Muscle layer of colon (tissue), 2 donors: Measurements from ENCODE around the gene PAK2.

Source experiments
- H3K27ac ChIP-seq: one replicate; pipeline ENCODE4 v1.7.0; 2013; ENCODE audit warnings: low read depth, mild to moderate bottlenecking, low read length, moderate library complexity
- H3K27me3 ChIP-seq, 2 donors: one replicate each; pipeline ENCODE4 v1.7.0; 2013; ENCODE audit warnings: low read length in 2 of 2, mild to moderate bottlenecking in 2 of 2; ENCODE audit not compliant: insufficient read depth in 2 of 2, control insufficient read depth in 1 of 2
- H3K36me3 ChIP-seq: one replicate; pipeline ENCODE4 v1.7.0; 2013; ENCODE audit warnings: mild to moderate bottlenecking, low read length; ENCODE audit not compliant: insufficient read depth
- H3K4me1 ChIP-seq: one replicate; pipeline ENCODE4 v1.7.0; 2013; ENCODE audit warnings: mild to moderate bottlenecking, low read length; ENCODE audit not compliant: insufficient read depth
- H3K4me3 ChIP-seq, 2 donors: one replicate each; pipeline ENCODE4 v1.7.0; 2013; ENCODE audit warnings: low read length in 2 of 2, low read depth in 1 of 2, mild to moderate bottlenecking in 1 of 2, moderate library complexity in 1 of 2
- H3K9ac ChIP-seq: one replicate; pipeline ENCODE4 v1.7.0; 2013; ENCODE audit warnings: low read length
- H3K9me3 ChIP-seq: one replicate; pipeline ENCODE4 v1.7.0; 2013; ENCODE audit warnings: mild to moderate bottlenecking, low read length
- donor health status: abdominal sarcoma.
- donor health status: Adenocarcinoma of cecum.

The PAK2 gene

GRCh38 chr3:196771067-196771466 lies 31.4 kb downstream of the PAK2 start:
- Histone ChIP-seq H3K27me3 (no peaks in the 10 kb centered on the region), H3K9me3 (no peaks in the 10 kb centered on the region), H3K4me3 (no peak overlapping the region), H3K27ac (no peak overlapping the region), H3K4me1 (peaks cover 6% of the 10 kb centered on the region), H3K9ac (no peak overlapping the region), H3K36me3 (no peaks in the 10 kb centered on the region)

- H3K9ac ChIP-seq, result no peak overlapping the region
These were observed 32.4 kb downstream of the PAK2 start for GRCh38 chr3:196772102-196772501.

GRCh38 chr3:196772897-196773296 lies 33.2 kb downstream of the PAK2 start:
- Histone ChIP-seq H3K4me3 (no peak overlapping the region), H3K27ac (no peak overlapping the region), H3K27me3 (no peaks in the 10 kb centered on the region), H3K4me1 (peaks cover 7% of the 10 kb centered on the region), H3K9me3 (no peaks in the 10 kb centered on the region), H3K36me3 (no peaks in the 10 kb centered on the region), H3K9ac (no peak overlapping the region)

More at GRCh38 chr3:196772102-196772501, 32.4 kb downstream of the PAK2 start:
- Histone ChIP-seq H3K36me3 (no peaks in the 10 kb centered on the region), H3K4me1 (peaks cover 6% of the 10 kb centered on the region), H3K27me3 (no peaks in the 10 kb centered on the region), H3K9me3 (no peaks in the 10 kb centered on the region), H3K4me3 (no peak overlapping the region), H3K27ac (no peak overlapping the region)

- Histone ChIP-seq H3K9me3 (no peaks in the 10 kb centered on the region), H3K36me3 (no peaks in the 10 kb centered on the region), H3K9ac (no peak overlapping the region), H3K27ac (no peak overlapping the region), H3K4me3 (no peak overlapping the region), H3K27me3 (no peaks in the 10 kb centered on the region), H3K4me1 (peaks cover 14% of the 10 kb centered on the region)
These were observed 34.6 kb downstream of the PAK2 start for GRCh38 chr3:196774191-196774820.

GRCh38 chr3:196774848-196775422 lies 35.3 kb downstream of the PAK2 start:
- Histone ChIP-seq H3K27me3 (no peaks in the 10 kb centered on the region), H3K9me3 (no peaks in the 10 kb centered on the region), H3K27ac (no peak overlapping the region), H3K4me1 (peaks cover 14% of the 10 kb centered on the region), H3K36me3 (no peaks in the 10 kb centered on the region), H3K4me3 (no peak overlapping the region), H3K9ac (no peak overlapping the region)

GRCh38 chr3:196775938-196776337 lies 36.3 kb downstream of the PAK2 start:
- Histone ChIP-seq H3K27ac (no peak overlapping the region), H3K9me3 (no peaks in the 10 kb centered on the region), H3K27me3 (no peaks in the 10 kb centered on the region), H3K36me3 (no peaks in the 10 kb centered on the region), H3K9ac (no peak overlapping the region), H3K4me1 (peaks cover 14% of the 10 kb centered on the region), H3K4me3 (no peak overlapping the region)

- H3K4me1 ChIP-seq, result peaks cover 8% of the 10 kb centered on the region
- H3K9ac ChIP-seq, result no peak overlapping the region
- H3K27me3 ChIP-seq, result no peaks in the 10 kb centered on the region
- H3K36me3 ChIP-seq, result no peaks in the 10 kb centered on the region
- H3K9me3 ChIP-seq, result no peaks in the 10 kb centered on the region
- no peak overlapping the region for H3K27ac ChIP-seq
- no peak overlapping the region for H3K4me3 ChIP-seq
These were observed 38.2 kb downstream of the PAK2 start for GRCh38 chr3:196777836-196778235.

GRCh38 chr3:196778755-196779154 lies 39.1 kb downstream of the PAK2 start:
- no peak overlapping the region for H3K4me3 ChIP-seq
- H3K36me3 ChIP-seq, result peaks cover 6% of the 10 kb centered on the region
- H3K27me3 ChIP-seq, result no peaks in the 10 kb centered on the region
- no peaks in the 10 kb centered on the region for H3K9me3 ChIP-seq
- H3K9ac ChIP-seq, result no peak overlapping the region
- H3K27ac ChIP-seq, result no peak overlapping the region
- peaks cover 8% of the 10 kb centered on the region for H3K4me1 ChIP-seq

- Histone ChIP-seq H3K4me3 (no peak overlapping the region), H3K9ac (no peak overlapping the region), H3K27me3 (no peaks in the 10 kb centered on the region), H3K27ac (no peak overlapping the region), H3K9me3 (no peaks in the 10 kb centered on the region), H3K36me3 (peaks cover 7% of the 10 kb centered on the region), H3K4me1 (peaks cover 8% of the 10 kb centered on the region)
These were observed 42.9 kb downstream of the PAK2 start for GRCh38 chr3:196782511-196782910.

- H3K9ac ChIP-seq, result no peak overlapping the region
- no peaks in the 10 kb centered on the region for H3K9me3 ChIP-seq
- no peaks in the 10 kb centered on the region for H3K4me1 ChIP-seq
- no peaks in the 10 kb centered on the region for H3K27me3 ChIP-seq
- peaks cover 4% of the 10 kb centered on the region for H3K36me3 ChIP-seq
- H3K27ac ChIP-seq, result no peak overlapping the region
- no peak overlapping the region for H3K4me3 ChIP-seq
These were observed 48.9 kb downstream of the PAK2 start for GRCh38 chr3:196788528-196788927.

- no peak overlapping the region for H3K4me3 ChIP-seq
- H3K9ac ChIP-seq, result no peak overlapping the region
- H3K27me3 ChIP-seq, result no peaks in the 10 kb centered on the region
- no peaks in the 10 kb centered on the region for H3K36me3 ChIP-seq
- H3K27ac ChIP-seq, result no peak overlapping the region
- no peaks in the 10 kb centered on the region for H3K9me3 ChIP-seq
- no peaks in the 10 kb centered on the region for H3K4me1 ChIP-seq
These were observed 50.3 kb downstream of the PAK2 start for GRCh38 chr3:196789885-196790359.

GRCh38 chr3:196790636-196791035 lies 51.0 kb downstream of the PAK2 start:
- H3K27ac ChIP-seq, result no peak overlapping the region
- no peak overlapping the region for H3K9ac ChIP-seq
- no peaks in the 10 kb centered on the region for H3K36me3 ChIP-seq
- H3K4me3 ChIP-seq, result no peak overlapping the region
- H3K27me3 ChIP-seq, result no peaks in the 10 kb centered on the region
- no peaks in the 10 kb centered on the region for H3K4me1 ChIP-seq
- H3K9me3 ChIP-seq, result no peaks in the 10 kb centered on the region
